GM11168 (cell line): ENCODE data around the gene PPP1R8.

Experiments used
- in situ Hi-C: fragments of 300-500 bp; cut with MboI; formaldehyde crosslinking; loops from one replicate; pipeline ENCODE4 v1.12.0; 2022; ENCODE audit warnings: low sequenced_read_pairs; ENCODE audit not compliant: unreplicated experiment

PPP1R8 gene

GRCh38 chr1:27831568-27832410 is 1.2 kb downstream of the PPP1R8 start:
- in situ Hi-C loops: no loop called here

DNA sequence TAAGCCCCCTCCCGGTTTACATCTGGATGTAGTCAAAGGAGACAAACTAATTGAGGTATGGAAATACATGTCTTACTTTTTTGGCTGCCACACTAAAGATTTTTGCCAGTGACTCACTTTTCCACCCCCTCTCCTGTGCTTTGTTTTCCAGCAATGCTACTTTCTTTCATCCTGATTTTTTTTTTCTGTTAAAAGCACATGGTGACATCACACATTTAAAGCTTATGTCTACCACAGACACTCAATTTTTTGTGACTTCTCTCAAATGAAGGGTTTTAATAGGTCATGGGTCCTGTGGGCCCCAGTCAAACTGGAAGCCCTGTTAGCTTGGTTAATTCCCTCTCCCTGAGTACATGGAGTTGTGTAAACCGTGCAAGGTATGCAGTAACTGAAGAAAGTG is 2.2 kb downstream of the PPP1R8 start:
- in situ Hi-C loops: no loop called here

DNA sequence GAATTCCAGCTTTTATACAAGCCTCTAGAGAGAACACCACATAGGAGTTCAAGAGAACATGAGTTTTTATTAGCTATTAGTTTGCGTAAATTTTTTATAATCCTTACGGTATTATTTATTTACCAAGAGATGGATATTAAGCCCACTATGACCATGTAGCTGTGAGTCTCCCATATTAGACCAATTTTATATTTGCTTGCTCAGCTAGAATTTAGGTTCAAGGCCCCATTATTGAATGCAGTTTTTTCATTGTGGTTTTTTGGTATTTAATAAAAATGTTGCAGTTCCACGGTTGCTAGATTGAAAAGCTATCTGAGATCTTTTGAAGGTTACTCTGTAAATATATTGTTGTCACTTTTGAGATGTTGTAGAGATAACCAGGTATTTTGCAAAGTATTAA is 2.9 kb downstream of the PPP1R8 start:
- in situ Hi-C loops: no loop called here

- in situ Hi-C loops: no loop called here
Observed at GRCh38 chr1:27835046-27835445, 4.5 kb downstream of the PPP1R8 start.

DNA sequence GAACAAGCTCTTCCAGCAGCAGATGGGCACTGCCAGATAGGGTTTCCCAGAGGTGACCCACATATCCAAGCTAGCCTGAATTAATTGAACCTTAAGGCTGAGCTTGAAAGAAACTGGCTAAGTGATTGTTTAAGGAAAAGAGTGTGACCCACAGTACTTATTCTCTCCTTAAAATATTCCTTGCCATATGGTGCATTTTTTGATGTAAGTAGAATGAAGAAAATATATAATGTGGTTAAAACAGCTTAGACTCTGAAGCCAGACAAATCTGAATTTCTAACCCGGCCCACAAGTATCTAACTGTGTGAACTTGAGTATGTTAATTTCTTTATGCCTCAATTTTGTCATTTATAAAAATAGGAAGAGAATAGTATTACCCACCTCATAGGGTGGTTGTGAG is 4.9 kb downstream of the PPP1R8 start:
- in situ Hi-C loops: no loop called here

DNA sequence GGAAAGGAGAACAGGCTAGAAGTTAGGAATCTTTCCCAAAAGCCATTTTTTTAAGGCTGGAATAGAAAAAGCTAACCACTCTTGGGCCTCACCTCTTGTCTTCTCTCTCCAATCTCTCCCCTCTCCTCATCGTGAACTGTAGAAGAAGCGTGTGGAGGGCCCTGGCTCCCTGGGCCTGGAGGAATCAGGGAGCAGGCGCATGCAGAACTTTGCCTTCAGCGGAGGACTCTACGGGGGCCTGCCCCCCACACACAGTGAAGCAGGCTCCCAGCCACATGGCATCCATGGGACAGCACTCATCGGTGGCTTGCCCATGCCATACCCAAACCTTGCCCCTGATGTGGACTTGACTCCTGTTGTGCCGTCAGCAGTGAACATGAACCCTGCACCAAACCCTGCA is 19.4 kb downstream of the PPP1R8 start:
- in situ Hi-C loops: no loop called here

- in situ Hi-C loops: loop anchor here (5.0 kb wide), 1 partner anchor 42 kb away; no protein-coding TSS in a partner anchor
Observed at GRCh38 chr1:27855085-27855484, 24.5 kb downstream of the PPP1R8 start.

- in situ Hi-C loops: loop anchor here (5.0 kb wide), 1 partner anchor 41 kb away; no protein-coding TSS in a partner anchor
Observed at GRCh38 chr1:27856561-27857343, 26.2 kb downstream of the PPP1R8 start.

DNA sequence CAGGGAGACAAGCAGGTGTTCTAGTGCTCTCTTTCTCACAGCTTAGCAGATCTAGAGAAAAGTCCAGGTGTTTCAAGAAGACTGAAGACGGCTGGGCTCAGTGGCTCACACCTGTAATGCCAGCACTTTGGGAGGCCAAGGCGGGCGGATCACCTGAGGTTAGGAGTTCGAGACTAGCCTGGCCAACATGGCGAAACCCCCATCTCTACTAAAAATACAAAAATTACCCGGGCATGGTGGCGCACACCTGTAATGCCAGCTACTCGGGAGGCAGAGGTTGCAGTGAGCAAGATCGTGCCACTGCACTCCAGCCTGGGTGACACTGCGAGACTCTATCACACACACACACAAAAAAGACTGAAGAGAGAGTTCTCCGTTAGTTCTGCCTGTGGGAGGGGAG is 27.0 kb downstream of the PPP1R8 start:
- in situ Hi-C loops: loop anchor here (5.0 kb wide), 1 partner anchor 40 kb away; no protein-coding TSS in a partner anchor

DNA sequence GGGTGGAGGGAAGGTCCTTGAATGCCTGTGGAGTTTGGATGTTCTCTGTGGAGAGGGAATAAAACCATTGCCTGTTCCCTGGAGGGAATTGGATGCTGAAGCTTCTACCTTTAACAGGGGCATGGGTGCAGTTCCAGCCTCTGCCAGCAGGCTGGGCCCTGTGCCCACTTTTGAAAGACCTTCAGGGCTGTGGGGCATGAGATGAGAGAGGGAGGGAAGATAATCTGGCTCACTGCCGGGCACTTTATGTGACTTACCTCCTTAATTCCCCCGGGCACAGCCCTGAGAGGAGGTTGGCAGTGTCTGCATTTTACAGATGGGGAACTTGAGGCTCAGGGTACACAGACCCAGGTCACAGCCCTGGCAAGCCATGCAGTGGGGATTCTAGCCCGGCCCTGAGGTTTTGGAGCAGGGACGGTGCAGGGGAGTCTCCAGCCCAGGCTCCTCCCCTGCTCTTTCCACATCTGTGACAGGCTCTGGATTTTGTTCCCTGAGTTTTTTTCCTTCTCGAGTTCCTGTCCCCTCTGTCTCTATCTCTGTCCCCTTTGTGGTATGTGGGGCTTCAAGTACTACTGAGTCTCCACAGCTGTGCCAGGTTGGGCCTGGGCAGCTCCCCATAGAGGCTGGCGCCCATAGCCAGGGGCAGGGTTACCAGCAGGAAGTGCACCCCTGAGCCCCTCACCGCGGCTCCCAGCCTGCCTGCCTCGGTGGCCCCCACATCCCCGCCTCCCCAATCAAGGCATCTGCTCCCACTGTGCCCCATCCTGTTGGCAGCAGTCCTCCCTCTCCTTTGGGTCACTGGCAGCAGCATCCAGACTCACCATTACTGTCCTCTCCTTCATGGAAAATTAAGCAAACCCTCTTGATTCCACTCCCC is 27.7 kb downstream of the PPP1R8 start:
- in situ Hi-C loops: loop anchor here (5.0 kb wide), 1 partner anchor 39 kb away; no protein-coding TSS in a partner anchor

DNA sequence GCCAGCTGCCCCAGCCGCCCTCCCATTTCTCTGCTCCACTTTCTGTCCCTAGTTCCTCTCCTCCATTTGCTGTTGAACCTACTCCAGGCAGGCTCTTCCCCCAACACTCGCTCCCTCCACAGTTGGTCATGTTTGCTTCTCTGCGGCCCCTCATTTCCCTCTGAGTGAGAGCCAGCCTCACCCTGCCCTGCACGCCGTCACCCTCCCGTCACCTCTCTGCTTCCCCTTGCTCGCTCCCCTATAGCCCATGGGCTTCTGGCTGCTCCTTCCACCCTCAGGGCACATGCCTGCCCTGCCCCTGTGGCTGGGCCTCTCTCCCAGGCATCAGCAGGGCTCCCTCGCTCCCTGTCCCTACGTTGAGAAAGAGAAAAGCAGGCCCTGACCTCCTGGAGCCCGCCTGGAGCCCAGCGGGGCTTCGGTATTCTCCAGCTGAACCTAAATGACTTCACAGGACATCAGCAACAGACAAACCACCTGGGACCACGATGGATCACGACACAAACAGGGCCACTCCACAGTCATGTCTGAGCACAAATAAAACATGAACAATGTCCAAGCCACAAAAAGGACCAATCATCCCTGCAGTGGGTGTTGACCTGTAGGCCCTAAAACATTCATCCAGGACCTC is 28.5 kb downstream of the PPP1R8 start:
- in situ Hi-C loops: loop anchor here (5.0 kb wide), 1 partner anchor 38 kb away; no protein-coding TSS in a partner anchor

- in situ Hi-C loops: loop anchor here (10.0 kb wide), 1 partner anchor 113 kb away; no protein-coding TSS in a partner anchor
Observed at GRCh38 chr1:27861436-27861835, 30.9 kb downstream of the PPP1R8 start.

DNA sequence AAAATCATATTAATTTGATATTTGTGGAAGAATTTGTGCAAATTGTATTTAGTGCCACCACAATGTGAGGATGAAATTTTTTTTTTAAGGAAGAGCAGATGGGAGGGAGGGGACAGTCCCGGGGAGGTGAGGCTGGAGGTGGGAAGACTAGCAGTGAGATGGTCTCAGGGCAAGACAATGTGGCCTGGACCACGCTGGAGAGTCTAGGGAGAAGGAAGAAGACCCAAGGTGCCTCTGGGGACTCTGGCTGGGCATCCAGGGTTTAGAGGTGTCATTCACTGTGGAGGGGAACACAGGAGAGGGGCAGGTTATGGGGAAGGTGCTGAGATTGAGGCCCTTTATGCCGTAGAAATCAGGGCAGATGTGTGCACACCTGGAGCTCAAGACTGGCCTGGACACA is 31.4 kb downstream of the PPP1R8 start:
- in situ Hi-C loops: loop anchor here (10.0 kb wide), 1 partner anchor 113 kb away; no protein-coding TSS in a partner anchor

DNA sequence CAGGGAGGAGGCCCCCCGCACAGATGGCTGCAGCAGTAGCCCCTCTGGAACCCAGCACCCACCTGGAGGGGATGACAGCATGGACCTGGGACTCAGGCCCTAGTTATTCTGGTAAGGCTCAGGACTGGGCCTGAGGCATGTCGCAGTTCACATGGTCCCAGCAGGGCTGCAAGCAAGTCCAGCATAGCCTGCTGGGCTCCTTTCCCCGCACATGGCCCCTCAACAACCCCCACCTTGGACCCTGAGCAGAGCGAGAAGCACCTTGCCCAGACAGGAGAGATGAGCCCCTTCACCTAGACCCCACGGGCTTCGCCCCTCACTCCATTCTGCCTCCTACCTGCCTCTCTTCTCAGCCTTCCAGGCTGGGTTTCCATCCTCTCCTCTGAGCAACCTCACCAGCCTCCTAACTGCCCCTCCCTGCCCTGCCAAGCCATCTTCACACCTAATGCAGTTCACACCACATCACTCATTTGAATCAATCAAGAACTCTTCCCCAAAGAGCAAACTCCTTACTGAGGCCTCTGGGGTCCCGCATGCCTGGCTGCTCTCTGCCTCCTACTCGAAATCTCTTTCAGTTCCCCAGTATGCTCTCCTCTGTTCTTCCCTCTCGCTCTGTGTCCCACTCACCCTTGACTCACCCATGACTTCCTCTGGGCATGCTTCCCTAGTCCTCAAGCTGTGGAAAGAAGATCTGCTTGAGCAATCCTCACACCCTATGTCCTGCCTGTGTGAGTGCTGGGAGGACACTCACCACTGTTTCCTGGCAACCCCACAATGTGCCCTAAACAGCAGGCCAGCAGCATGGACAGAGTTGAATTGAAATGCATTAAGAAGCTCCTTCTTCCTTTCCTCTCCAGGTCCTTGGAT is 32.3 kb downstream of the PPP1R8 start:
- in situ Hi-C loops: loop anchor here (10.0 kb wide), 1 partner anchor 112 kb away; no protein-coding TSS in a partner anchor

DNA sequence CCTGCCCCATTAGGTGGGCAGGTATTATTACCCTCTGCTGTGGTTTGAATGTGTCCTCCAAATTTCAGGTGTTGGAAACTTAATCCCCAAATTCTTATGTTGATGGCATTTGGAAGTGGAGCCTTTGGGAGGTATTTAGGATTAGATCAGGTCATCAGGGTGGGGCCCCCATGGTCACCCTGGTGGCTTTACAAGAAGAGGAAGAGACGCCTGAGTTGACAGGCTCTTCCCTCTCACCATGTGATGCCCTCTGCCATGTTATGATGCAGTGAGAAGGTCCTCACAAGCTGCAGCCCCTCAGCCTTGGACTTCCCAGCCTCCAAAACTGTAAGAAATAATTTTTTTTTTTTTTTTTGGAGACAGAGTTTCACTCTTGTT is 32.9 kb downstream of the PPP1R8 start:
- in situ Hi-C loops: loop anchor here (10.0 kb wide), 1 partner anchor 111 kb away; no protein-coding TSS in a partner anchor

GRCh38 chr1:27864264-27864895 is 33.8 kb downstream of the PPP1R8 start:
- in situ Hi-C loops: loop anchor here (10.0 kb wide), 1 partner anchor 110 kb away; no protein-coding TSS in a partner anchor

DNA sequence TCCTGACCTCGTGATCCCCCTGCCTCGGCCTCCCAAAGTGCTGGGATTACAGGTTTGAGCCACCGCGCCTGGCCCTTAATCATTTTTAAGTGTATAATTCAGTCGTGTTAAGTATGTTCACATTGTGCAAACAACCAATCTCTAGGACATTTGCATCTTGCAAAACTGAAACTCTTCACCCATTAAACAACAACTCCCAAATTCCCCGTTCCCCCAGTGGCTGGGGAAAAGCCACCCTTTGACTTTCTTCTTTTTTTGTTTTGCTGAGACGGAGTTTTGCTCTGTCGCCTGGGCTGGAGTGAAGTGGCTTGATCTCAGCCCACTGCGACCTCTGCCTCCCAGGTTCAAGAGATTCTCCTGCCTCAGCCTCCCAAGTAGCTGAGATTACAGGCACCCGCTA is 35.2 kb downstream of the PPP1R8 start:
- in situ Hi-C loops: loop anchor here (10.0 kb wide), 1 partner anchor 109 kb away; no protein-coding TSS in a partner anchor

DNA sequence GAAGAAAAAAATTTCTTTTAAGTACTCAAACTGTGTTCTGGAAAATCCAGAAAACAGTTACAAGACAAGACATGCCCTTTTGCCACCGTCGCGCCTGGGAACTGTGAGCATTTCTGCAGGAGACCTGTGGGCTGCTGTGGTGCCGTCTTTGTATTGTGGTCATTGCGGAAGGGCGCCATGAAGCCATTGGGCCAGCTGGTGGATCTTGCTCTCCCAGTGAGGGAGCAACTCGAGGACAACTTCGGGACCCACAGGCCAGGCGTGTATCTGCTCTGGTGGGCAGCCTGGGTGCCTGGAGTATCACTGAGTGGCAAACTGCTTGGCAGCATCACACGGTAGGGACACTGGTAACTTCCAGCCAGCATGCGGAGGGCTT is 38.0 kb downstream of the PPP1R8 start:
- in situ Hi-C loops: loop anchor here (10.0 kb wide), 1 partner anchor 106 kb away; no protein-coding TSS in a partner anchor
